Prostate gland (tissue), 2 donors: ENCODE measurements around the gene ST7.

ENCODE experiments used
- POLR2A ChIP-seq: fragments of 450-650 bp; IDR thresholded peaks from one replicate; pipeline ENCODE4 v1.6.1; 2016; ENCODE audit warnings: antibody characterized with exemption, mild to moderate bottlenecking
- TF ChIP-seq, protein P1 (sequence below), 4 experiments: fragments of 200-600 bp in 2 of 4; fragments of 450-650 bp in 2 of 4; sonication (generic) in 2 of 4; IDR thresholded peaks; 1 replicate in 3 of 4; 2 replicates in 1 of 4; pipeline ENCODE4 v1.5.1; 2016 to 2019; ENCODE audit warnings: antibody characterized with exemption in 4 of 4, mild to moderate bottlenecking in 2 of 4, moderate library complexity in 2 of 4

DNA sequence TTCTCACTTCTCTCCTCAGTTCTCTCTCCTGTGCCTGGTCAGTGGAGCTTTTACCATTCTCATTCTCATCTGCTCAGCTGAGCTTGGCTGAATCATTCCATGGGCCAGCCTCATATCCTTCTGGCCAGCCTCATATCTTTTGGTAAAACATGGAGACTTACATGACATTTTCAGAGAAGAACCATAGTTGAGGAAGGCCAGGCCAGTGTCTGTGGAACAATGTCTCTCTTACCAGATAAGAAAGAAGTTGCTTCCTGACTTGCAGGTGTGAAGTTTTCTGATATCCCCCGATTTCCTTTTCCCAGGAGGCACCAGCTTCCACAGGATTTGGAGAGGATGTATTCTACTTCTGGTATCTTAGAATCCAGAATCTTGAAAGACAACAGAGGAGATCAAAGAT is 24.7 kb downstream of the ST7 start:
- TF ChIP-seq, protein P1, sequence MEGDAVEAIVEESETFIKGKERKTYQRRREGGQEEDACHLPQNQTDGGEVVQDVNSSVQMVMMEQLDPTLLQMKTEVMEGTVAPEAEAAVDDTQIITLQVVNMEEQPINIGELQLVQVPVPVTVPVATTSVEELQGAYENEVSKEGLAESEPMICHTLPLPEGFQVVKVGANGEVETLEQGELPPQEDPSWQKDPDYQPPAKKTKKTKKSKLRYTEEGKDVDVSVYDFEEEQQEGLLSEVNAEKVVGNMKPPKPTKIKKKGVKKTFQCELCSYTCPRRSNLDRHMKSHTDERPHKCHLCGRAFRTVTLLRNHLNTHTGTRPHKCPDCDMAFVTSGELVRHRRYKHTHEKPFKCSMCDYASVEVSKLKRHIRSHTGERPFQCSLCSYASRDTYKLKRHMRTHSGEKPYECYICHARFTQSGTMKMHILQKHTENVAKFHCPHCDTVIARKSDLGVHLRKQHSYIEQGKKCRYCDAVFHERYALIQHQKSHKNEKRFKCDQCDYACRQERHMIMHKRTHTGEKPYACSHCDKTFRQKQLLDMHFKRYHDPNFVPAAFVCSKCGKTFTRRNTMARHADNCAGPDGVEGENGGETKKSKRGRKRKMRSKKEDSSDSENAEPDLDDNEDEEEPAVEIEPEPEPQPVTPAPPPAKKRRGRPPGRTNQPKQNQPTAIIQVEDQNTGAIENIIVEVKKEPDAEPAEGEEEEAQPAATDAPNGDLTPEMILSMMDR (IDR thresholded peaks at IDR 0.05): no peak
- no peak for TF ChIP-seq POLR2A
